Nasal cavity respiratory epithelium epithelial cell of viscerocranial mucosa (primary cell): ENCODE results near the gene MAML2. TPM values are rescaled to one million over a fixed set of nuclear protein-coding genes. Genes with fewer than 3 reads are reported as not detected.

Source experiments
- total RNA-seq: library from RNA; depleted of rRNA; stranded (reverse); fragments of >200 nt; gene quantifications from 2 replicates; pipeline ENCODE4 v1.2.3, GENCODE V29; 2014

MAML2 gene
- total RNA-seq, result 1.0 and 6.8 TPM in 2 replicates

GRCh38 chr11:96342961-96343711 is at the start of gene MAML2:
Gene MAML2 (minus strand): TSS chr11:96343195. CDS start chr11:96341895, 1,300 bp downstream.

GRCh38 chr11:96389720-96390487 is 46.9 kb upstream of the MAML2 start, which contains the start of the genes CCDC82 and JRKL:
Gene CCDC82 (minus strand): TSS chr11:96389912. CDS start chr11:96384747, 5,165 bp downstream.
Gene JRKL (plus strand): TSS chr11:96390013. CDS start chr11:96390650, 637 bp downstream.

Other genes with a start within 250 kb of the MAML2 start
- 6.2 and 20.4 TPM in 2 replicates for gene CCDC82, start 46.7 kb upstream of the MAML2 start, total RNA-seq
- 10.6 and 16.9 TPM in 2 replicates for gene JRKL, start 46.8 kb upstream of the MAML2 start, total RNA-seq